Activated CD4-positive, alpha-beta T cell treated with anti-CD3 and anti-CD28 coated beads, Interleukin-2, Interleukin-4, amounts not matched to agents 100 ng/mL and 50 ng/mL, durations not matched to agents 16 hours and 8 hours (primary cell): ENCODE measurements around the gene CHD1L.
"Not testable (repeated sequence)": the region's sequence is repeated elsewhere in the genome, so short reads cannot be mapped to it uniquely, and the experiment has no call there.

Experiments
- DNase-seq: peaks from one replicate; pipeline ENCODE4 v3.0.0-alpha.2; 2020; ENCODE audit warnings: low spot score

Gene CHD1L

DNA sequence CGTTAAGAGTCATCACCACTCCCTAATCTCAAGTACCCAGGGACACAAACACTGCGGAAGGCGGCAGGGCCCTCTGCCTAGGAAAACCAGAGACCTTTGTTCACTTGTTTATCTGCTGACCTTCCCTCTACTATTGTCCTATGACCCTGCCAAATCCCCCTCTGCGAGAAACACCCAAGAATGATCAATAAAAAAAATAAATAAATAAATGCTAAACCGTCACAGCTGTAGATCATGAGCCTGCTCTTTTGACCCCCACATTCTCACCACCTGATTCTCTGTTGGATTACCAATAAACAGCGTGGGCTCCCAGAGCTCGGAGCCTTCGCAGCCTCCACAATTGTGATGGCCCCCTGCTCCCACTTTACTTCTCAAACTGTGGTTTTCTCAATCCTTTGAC lies 8.6 kb upstream of the CHD1L start:
- not testable (repeated sequence) for DNase-seq

DNA sequence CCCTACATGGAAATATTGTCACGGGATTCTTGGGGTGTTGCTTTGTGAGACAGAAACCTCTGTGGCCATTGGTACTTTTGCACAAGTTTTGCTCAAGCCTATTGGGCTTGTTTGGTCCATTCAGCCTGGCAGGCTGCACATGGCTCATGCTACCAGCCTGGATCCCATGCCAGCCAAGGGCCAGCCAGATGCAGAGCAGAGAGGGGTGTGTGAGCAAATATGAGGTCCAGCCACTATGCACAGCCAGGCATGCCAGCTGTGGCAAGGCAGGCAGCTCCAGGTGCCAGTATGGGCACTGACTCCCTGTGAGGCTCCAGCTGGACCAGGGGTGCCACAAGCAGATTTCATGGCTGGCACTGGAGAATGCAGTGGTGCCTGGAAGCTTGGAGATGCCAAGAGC lies 6.7 kb upstream of the CHD1L start:
- no peak for DNase-seq

DNA sequence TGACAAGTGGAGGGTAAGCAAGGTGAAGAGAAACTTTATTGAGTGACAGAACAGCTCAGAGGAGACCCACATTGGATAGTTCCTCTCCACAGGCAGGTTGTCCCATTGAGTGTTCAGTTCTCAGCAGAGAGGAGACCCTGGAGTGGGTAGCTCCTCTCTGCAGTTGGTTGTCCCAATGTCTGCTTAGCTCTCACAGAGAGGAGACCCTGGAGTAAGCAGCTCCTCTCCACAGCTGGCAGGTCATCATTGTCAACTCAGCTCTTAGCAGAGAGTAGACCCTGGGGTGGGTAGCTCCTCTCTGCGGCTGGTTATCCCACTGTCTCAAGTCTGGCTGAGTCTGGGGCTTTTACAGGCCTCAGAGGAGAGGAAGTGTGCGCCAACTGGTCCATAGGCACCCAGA lies 6.0 kb upstream of the CHD1L start:
- no peak for DNase-seq

DNA sequence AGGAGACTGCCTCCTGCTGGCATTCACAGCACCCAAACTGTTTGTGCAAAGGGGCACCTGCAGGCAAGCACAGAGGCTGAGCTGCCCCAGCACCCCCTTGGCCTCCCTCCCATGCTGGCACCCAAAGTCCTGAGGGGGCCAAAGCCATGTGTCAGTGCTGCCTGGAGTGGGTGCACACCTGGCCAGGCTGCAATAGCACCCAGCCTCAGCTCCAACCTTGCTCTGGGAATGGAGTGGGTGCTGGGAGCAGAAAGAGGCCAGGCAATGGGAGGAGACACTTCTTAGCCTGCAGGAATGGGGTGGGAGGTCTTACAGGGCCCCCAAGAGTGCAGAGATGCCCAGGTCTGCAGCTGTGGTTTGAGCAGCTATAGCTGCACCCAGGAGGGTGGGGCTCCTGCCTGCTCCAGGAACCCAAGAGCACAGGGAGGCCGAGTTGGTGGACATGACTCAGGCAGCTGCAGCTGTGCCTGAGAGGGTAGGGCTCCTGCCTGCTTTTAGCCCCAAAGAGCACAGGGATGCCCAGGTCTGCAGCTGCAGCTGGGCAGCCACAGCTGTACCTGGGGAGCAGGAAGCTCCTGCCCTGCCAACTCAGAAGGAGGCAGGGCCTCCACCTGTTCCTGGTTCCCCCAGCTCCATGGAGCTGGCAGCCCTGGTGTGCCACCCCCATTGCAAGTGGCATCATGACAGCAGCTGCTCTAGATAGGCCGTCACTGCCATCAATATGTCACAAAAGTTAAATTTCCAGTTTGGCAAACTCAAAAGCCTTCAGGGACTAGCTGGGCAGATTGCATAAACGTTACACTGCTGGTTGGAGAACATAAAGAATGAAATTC lies 5.3 kb upstream of the CHD1L start:
- DNase-seq = no peak

DNA sequence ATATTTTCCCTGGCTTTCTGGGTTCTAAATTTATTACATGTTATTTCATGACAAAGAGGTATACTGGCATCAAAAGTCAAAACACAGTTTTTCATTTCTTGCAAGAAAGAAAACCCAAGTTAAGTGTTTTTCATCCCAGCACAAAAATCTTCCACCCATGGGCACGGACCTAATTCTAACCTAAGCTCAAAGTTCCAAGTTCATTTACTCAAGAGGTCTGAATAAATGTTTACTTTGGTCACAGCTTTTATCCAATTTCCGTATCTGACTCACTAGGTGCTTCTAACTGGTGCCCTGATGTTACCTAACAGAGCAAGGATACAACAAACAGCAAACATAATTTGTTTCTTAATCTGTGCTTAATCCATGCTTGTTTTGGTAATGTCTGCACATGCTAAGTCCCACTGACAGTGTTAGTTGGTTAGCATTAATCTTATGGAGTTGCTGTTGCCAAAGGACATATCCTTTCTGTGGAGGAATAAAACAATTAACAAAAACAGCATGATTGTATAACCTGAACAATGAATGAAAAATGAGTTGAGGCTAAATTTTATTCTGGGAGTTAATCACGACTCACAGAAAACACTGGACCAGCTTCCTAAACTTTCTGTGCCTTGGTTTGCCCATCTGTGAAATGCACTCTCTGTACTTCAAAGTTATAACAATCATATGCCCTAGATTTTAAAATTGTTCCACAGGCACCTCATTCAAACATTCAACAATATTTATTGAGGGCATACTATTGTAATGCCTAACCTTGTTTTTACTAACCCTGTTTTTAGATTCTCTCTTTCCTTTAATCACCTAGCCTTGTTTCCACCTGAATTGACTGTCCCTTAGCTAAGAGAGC lies 4.2 kb upstream of the CHD1L start:
- DNase-seq = no peak

DNA sequence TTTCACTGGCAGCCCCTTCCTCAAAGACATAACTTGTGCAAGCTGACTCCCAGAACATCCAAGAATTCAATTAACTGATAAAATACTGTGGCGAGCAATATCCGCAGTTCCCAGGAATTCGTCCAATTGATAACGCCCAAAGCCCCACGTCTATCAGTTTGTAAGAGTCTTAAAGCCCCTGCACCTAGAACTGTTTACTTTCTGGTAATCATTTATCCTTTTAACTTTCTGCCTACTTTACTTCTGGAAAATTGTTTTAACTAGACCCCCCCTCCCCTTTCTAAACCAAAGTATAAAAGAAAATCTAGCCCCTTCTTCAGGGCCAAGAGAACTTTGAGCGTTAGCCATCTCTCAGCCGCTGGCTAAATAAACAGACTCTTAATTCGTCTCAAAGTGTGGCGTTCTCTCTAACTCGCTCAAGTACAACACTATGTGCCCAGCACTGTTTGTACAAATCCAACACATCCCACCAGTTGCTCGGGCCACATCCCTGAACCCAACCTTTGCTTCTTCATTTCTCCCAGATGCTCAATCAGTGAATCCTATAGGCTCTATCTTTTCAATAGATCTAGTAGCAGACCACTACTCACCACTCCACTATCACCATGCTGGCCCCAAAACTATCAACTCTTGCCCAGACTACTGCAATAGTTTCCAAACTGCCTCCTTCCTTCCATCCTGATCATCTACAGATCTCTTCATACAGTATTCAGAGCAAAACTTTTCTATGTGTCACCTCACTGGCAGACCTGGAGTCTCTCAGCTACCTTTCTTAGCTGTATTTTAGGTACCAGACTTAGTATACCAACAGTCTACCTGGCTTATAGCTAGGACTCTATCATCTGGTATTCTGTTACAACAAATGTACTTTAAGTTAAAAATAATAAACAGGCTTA lies 3.3 kb upstream of the CHD1L start:
- no peak for DNase-seq

DNA sequence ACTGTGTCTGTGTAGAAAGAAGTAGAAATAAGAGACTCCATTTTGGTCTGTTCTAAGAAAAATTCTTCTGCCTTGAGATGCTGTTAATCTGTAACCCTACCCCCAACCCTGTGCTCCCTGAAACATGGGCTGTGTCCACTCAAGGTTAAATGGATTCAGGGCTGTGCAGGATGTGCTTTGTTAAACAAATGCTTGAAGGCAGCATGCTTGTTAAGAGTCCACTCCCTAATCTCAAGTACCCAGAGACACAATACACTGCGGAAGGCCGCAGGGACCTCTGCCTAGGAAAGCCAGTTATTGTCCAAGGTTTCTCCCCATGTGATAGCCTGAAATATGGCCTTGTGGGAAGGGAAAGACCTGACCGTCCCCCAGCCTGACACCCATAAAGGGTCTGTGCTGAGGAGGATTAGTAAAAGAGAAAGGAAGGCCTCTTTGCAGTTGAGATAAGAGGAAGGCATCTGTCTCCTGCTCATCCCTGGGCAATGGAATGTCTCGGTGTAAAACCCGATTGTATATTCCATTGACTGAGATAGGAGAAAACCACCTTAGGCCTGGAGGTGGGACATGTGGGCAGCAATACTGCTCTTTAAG lies 2.3 kb upstream of the CHD1L start:
- not testable (repeated sequence) for DNase-seq

DNA sequence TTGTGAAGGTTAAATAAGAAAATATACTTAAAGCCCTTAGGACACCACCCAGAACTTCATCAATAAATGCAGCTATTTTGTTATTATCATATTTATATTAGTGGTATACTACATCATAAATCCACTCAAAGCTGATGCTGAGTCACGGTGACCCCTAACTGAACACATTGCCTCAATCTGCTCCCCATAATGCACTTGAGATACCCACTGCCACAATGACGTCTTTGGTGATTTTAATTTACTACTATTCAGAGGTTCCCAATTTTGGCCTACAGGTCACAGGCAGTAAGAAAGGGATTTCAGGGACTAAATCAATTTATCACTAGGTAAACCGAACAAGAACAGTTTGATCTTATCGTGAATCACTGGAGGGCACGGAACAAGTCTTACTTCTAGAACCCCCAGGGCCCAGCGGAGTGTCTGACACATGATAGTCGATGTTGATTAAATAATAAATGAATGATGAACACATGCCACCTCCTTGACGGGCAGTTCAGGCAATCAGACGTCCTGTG lies 493 bp upstream of the CHD1L start:
- no peak for DNase-seq

DNA sequence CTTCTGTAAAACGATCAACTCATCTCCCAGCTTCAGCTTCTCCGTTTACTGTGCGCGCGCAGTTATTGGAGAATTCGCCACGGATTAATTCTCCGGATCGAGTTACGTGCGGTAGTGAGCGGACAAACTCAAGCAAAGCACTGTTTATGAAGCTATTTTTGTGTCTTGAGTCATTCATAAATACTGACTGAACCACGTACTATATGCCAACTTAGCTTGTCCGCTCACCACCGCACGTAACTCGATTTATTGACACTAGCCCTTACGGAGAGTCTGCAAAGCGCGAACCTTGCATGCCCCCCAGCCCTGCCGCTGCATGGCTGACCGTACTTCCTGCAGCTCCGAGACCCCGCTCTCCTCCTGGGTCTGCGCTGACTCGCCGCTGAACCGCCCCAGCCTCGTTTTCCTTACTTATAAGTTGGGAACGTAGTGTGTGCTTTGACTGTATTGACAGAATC lies 773 bp downstream of the CHD1L start:
- peak; percentile 15 for DNase-seq

DNA sequence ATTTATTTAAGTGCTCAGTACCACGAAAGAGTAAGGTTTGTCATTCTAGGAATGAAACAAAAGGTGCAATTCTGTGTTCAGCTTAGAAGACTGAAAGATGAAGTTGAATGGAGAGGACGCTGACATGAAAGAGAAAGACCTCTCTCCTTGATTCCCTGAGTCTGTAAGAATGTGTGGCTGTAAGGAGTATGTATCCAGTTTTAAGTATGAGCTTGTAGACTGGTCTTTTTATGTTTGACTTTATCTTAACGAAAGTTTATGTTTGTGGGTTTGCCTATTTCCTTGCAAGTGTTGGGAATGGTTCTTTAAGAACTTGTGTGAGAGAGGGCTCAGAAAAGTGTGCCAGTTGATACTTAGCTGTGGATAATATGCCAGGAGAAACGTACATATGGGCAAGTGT lies 1.4 kb downstream of the CHD1L start:
- DNase-seq = no peak

DNA sequence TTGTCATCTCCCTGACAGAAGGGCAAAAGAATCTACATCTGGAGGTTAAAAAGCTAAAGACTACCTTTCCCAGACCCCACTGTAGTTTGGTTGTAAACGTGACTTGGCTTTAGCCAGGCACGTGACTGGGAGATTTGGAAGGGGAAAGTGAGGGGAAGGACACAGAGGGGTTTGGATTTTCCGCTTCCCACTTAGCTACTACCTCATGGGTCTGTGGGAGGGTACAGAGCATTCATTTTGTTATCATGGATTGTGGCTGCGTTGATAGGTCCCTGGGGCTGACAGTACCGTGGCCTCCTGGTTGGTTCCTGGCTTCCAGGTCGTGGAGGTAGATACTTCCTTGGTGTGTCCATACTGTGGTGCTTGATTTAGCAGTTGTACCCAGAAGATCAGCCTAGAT lies 2.6 kb downstream of the CHD1L start:
- no peak for DNase-seq

DNA sequence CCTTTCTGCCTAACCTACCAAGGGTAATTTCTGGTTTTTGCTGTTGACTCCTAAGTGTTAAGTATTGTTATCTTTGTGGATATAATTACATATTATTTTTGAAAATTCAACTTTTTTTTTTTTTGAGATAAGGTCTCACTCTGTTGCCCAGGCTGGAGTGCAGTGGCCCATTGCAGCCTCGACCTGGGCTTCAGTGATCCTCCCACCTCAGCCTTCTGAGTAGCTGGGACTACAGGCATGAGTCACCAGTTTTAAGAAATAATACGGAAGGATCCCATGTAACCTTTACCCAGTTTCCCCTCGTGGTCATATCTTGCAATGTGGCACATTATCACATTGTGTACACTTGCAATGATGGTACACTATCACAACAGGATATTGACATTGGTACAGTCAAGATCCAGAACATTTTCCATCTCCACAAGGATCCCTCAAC lies 3.1 kb downstream of the CHD1L start:
- peak; percentile 57 for DNase-seq

DNA sequence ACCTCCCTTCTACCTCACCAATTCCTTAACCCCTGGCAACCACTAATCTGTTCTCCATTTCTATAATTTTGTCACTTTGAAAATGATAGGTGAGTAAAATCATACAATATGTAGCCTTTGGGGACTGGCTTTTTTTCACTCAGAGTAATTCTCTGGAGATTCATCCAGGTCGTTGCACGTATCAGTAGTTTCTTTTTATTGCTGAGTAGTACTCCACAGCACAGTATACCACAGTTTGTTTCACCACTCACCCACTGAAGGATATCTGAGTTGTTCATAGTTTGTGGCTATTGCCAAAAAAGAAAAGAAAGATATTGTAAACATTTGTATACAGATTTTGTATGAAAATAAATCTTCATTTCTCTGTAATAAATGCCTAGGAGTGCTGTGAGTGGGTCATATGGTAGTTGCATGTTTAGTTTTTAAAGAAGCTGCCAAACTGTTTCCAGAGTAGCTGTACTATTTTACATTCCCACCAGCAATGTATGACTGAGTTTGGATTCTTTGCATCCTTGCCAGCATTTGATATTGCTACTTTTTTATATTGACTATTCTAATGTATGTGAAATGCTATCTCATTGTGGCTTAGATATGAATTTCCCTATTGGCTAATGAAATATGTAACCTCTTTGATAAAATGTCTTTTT lies 3.7 kb downstream of the CHD1L start:
- DNase-seq = no peak

DNA sequence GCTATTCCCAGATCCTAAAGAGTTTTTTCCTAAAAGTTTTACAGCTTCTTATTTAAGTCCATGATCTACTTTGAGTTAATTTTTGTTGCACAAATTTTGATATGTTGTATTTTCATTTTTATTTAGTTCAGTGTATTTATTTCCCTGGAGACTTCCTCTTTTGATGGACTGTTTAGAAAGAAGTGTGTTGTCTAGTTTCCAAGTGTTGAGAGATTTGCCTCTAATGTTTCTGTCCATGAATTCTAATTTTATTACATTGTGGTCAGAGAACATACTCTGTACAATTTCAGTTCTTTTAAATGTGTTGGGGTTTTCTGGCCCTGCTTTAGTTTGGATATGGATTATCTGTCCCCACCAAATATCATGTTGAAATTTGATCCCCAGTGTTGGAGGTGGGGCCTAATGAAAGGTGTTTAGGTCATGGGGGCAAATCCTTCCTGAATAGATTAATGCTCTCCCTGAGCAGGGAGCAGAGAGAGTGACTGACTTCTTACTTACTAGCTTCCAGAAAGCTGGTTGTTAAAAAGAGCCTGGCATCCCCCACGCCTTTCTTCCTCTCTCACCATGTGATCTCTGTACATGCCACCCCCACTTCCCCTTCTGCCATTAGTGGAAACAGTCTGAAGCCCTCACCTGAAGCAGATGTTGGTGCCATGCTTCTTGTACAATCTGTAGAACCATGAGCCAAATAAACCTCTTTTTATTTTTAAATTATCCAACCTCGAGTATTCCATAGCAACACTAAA lies 4.6 kb downstream of the CHD1L start:
- DNase-seq = no peak

DNA sequence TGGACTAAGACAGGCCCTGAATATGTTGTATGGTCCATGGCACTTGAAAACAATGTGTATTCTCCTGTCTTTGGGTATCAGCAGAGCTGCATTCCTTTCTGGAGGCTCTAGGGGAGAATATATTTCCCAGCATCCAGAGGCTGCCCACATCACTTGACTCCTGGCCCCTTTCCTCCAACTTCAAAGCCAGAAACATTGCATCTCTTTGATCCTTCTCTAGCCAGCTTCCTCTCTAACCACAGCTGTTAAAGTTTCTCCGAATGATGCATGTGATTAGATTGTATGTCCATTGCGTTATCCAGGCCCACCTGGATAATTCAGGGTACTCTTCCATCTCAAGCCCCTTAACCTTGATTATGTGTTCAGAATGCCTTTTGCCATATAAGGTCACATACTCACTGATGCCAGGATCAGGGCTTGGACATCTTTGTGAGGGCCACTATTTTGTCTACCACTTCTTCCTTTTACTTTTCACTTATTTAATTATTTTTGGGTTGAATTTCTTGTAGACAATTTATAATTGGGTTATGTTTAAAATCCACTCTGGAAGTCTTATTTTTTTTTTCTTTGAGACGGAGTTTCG lies 5.3 kb downstream of the CHD1L start:
- no peak for DNase-seq

DNA sequence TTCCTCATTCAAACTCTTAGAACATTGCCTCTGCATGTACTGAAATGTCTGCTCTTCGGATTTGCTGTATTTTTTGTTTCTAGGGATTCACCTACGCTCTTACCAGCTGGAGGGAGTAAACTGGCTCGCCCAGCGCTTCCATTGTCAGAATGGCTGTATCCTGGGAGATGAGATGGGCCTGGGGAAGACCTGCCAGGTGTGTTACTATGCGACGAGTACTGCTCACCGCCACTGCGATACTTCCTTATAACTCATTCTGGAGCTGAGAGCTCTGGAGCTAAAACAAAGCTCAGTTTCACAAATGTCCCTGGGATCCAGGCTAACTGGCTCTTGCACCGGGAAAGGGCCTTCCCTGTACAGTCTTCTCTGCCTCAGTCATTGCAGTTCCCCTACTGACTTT lies 10.1 kb downstream of the CHD1L start:
- no peak for DNase-seq

DNA sequence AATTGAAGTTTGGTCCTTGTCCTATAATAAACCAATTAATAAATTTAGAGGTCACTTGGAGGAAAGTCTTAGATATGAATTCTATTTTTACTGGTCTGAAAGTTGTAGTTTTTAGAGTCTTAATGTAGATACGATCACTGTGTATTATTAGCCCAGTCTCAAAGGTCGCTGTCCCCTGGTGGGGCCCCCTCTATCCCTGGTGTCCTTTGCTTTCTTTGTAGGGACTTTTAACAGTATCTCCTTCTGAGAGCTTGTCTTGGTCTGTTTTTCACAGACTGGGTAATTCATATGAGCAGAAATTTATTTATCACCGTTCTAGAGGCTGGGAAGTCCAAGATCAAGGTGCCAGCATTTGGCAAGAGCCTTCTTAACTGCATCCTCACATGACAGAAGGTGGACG lies 18.5 kb downstream of the CHD1L start:
- no peak for DNase-seq

DNA sequence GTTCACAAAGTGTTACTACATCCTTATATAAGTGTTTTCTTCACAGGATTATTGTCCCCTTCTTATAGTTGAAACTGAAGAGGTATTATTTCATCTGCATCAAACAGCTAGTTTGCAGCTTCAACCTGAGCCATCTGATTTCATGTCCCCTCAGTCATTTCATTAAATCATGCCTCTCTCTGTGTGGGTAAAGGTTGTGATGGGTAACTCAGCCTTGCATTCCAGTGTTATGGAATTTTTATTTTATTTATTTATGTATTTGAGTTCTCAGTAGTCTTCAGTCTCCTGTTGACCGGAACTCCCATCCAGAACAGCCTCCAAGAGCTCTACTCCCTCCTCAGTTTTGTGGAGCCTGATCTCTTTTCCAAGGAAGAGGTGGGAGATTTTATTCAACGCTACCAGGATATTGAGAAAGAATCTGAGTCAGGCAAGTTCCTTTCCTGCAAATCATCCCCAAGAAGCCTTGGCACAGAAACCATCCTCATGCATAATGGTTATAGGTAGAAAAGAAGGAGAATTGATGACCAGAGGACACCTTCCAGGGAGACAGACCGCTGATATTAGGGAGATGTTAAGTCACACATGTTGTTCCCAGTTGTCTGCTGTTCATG lies 21.8 kb downstream of the CHD1L start:
- no peak for DNase-seq

DNA sequence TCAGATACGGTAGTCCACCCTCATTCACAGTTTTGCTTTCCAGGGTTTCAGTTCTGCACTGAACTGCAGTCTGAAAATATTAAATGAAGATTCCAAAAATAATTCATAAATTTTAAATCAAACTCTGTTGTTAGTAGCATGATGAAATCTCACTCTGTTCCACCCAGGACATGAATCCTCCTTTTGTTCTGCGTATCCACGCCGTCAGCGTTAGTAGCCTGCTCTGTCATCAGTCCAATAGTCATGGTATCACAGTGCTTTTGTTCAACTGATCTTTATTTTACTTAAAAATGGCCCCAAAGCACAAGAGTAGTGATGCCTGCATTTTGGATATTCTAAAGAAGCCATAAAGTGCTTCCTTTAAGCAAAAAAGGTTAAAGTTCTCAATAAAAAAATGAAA lies 23.9 kb downstream of the CHD1L start:
- no peak for DNase-seq

DNA sequence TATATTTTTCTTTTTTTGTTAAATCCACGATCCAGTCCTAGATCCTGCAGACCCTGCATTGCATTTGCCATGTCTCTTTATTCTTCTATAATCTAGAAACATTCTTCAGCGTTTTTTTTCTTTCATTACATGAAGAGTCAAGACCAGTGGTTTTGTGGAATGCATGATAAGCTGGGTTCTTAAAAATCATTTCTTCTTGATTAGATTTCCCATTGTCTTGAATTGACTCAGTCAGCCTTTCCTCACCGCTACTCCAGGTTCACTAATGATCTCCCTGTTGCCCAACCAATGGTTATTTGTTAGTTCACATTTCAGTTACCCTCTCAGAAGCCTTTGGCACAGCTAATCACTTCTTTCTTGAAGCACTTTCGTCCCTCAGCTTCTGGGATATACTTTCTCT lies 25.2 kb downstream of the CHD1L start:
- DNase-seq = no peak
